Subcutaneous adipose tissue (tissue), 4 donors: ENCODE measurements around the gene GNG2. TPM values are rescaled to one million over a fixed set of nuclear protein-coding genes. Genes with fewer than 3 reads are reported as not detected.

Source experiments
- total RNA-seq, 4 donors: library from RNA; depleted of rRNA; stranded (reverse); fragments of >200 nt; gene quantifications; one replicate each; pipeline ENCODE4 v1.1.0, GENCODE V29; 2016
- TF ChIP-seq, protein P1 (sequence below): fragments of 450-650 bp; IDR thresholded peaks from one replicate; pipeline ENCODE4 v1.5.1; 2016; ENCODE audit warnings: low read depth, mild to moderate bottlenecking, control low read depth, antibody characterized with exemption, moderate library complexity

The GNG2 gene
- 100 to 1,000 TPM in 2 of 4 donors, 10 to 100 TPM in 2; 54.8 to 130 (median 102) TPM for total RNA-seq

DNA sequence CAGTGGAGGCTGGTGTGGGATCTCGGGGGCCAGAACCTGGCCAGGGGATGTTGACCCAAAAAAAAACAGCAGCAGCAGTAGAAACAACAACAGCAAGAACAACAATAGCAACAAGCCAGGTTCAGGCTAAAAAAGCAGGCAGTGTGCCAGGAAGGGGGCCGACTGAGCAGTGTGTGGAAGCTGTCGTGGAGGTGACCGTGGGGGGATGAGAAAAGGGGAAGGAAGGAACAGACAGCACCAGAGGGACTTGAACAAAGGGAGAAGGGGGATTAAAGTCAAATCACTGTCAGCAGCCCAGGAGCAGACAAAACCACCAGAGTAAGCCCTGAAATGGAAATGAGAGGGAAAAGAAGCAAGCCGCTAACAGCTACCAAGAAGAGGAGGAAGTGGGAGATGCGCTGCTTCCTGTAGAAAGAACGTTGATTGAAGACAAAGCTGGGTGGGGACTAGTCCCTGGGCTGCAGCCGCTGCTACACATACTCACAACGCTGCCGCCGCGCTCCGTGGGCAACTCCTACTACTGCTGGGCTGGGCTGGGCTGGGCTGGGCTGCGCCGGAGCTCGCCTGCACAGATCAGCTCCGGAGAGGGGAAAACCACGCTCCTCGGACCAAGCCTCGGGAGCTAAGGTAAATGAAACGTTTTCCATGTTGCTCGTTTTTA lies at the start of gene GNG2:
Gene GNG2 (plus strand): TSS at position 449 of the 661 bp plus-strand sequence. CDS start 90,067 bp downstream, outside the sequence.
- TF ChIP-seq, protein P1, sequence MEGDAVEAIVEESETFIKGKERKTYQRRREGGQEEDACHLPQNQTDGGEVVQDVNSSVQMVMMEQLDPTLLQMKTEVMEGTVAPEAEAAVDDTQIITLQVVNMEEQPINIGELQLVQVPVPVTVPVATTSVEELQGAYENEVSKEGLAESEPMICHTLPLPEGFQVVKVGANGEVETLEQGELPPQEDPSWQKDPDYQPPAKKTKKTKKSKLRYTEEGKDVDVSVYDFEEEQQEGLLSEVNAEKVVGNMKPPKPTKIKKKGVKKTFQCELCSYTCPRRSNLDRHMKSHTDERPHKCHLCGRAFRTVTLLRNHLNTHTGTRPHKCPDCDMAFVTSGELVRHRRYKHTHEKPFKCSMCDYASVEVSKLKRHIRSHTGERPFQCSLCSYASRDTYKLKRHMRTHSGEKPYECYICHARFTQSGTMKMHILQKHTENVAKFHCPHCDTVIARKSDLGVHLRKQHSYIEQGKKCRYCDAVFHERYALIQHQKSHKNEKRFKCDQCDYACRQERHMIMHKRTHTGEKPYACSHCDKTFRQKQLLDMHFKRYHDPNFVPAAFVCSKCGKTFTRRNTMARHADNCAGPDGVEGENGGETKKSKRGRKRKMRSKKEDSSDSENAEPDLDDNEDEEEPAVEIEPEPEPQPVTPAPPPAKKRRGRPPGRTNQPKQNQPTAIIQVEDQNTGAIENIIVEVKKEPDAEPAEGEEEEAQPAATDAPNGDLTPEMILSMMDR: no peak

DNA sequence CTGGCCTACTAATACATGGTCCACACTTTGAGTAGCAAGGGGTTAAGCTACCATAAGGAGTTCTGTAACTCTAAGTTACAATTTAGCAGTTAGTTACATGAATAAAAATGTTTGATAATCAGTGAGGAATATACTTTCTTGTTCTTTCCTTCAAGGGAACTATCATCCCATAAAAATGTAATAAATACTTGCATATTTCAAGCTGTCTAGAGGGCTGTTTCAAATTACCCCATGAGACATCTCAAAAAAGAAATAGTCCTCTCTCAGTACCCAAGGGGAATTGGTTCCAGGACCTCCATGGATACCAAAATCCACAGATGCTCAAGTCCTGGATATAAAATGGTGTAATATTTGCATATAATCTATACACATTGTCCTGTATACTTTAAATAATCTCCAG lies 48.7 kb upstream of the GNG2 start:
- TF ChIP-seq, protein P1: no peak

DNA sequence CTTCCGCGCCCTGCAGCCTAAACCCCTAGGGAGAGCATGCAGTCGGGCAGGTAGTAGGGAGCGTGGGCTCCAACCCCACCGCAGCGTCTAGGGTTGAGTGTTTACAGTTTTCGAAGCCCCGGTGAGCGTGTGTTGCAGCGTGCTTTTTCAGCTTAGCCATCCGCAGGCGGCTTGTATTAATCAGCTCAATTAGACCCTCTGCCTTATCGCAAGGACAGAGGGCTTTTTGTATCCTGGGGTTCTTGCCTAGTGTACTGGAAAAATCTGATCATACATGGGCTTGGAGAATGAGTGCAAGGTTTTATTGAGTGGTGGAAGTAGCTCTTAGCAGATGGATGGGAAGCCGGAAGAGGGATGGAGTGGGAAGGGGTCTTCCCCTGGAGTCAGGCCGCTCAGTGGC lies 44.4 kb upstream of the GNG2 start:
- TF ChIP-seq, protein P1: no peak

DNA sequence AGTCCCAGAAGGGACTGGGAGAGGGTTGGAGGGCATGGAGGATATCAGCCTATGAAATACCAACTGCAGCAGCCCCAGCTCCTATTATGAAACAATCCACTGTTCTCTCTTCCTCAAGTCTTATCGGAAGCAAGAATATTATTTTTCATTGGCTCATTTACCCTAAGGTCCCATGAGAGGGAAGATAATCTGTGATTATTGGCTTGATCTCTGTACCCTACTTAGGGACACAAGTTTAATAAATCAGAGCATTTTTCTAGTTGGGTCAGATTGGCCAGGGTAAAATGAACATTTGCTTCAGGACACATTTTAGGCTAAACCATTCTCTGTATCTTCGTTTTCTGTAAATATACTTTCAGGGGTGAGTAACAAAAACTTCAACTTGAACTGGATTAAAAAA lies 43.1 kb upstream of the GNG2 start:
- TF ChIP-seq, protein P1: no peak

DNA sequence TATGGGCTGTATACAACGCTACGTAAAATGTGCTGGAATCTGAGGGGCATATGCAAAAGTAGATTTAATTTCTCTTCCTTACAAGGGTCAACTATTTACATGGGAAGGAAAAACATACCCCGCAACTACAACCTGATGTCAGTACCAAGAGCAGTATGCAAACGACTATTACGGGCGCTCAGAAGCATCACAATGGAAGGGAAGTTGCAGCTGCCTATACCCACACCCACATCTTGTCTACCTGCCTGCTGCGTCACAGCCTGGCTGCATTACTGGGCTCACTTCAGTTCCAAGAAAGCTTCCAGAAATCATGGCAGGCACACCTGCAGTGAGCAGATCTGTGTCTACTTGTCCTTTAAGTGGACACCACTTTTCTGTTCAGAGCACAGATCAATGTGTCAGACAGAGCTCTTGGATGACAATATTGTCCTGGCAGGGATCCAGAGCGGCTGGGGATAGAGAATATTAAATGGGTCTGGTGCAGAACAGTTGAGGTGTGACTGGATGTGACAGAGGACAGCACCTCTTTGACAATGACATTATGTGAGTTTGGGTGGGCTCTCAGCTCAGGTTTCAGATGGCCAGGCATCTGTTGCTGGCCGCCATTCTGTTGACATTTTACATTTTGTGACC lies 41.5 kb upstream of the GNG2 start:
- TF ChIP-seq, protein P1: no peak

DNA sequence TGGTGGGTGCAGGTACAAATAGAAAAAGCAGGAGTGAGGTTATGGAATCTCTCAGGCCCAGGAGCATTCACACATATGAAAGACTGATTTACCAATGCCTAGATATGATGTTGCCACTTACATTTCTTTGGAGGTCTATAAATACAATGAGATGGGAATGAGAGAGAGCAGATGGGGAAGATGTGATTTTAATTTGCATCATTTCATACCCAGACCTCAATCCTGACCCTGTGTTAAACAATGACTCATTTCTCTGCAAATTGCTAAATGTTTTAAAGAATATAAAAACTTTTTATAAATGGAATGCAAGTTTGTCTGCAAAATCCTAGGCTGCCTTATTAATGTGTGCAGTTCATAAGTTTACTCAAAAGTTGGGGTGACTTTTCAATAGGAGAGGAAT lies 38.6 kb upstream of the GNG2 start:
- TF ChIP-seq, protein P1: no peak

DNA sequence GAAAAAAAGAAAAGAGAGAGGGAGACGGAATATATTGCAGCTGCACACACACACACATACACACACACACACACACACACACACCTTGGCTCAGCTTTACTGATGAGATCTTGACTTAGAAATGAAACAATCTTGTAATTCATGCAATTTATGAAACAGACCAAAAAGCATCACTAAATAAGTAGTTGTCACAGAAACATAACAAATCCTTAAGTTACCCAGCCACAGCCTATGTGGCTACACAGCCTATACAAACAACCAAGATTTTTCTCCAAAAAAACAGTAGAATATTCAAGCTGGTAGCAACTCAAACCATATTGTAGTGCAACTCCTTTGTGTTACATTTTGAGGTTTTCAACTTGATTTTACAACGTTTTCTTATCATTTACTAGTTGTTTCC lies 37.9 kb upstream of the GNG2 start:
- TF ChIP-seq, protein P1: no peak
